IMR-90 (cell line): ENCODE results near the gene ANKRD9.

Source experiments
- CEBPB ChIP-seq: IDR thresholded peaks from 2 replicates; pipeline ENCODE4 v1.6.1; 2012; ENCODE audit warnings: low read depth, low read length, improper control_type of control experiment
- CHD1 ChIP-seq: IDR thresholded peaks from 2 replicates; pipeline ENCODE4 v1.6.1; 2012; ENCODE audit warnings: low read depth, low read length, improper control_type of control experiment
- CTCF ChIP-seq: conservative IDR thresholded peaks from 2 replicates; pipeline ENCODE4 v1.5.1; 2012; ENCODE audit warnings: mild to moderate bottlenecking, low read depth, low read length, improper control_type of control experiment
- MAFK ChIP-seq: IDR thresholded peaks from 2 replicates; pipeline ENCODE4 v1.6.1; 2012; ENCODE audit warnings: low read depth, low read length, improper control_type of control experiment
- MAZ ChIP-seq: IDR thresholded peaks from 2 replicates; pipeline ENCODE4 v1.6.1; 2012; ENCODE audit warnings: low read depth, mild to moderate bottlenecking, low read length, improper control_type of control experiment, moderate library complexity, borderline replicate concordance
- POLR2A ChIP-seq: IDR thresholded peaks from 2 replicates; pipeline ENCODE4 v1.6.1; 2012; ENCODE audit warnings: mild to moderate bottlenecking, low read depth, low read length
- RCOR1 ChIP-seq: IDR thresholded peaks from 2 replicates; pipeline ENCODE4 v1.6.1; 2012; ENCODE audit warnings: mild to moderate bottlenecking, low read length, improper control_type of control experiment; ENCODE audit not compliant: insufficient replicate concordance
- SMC3 ChIP-seq: fragments of 150-350 bp; IDR thresholded peaks from 2 replicates; pipeline ENCODE4 v1.6.1; 2016; ENCODE audit warnings: low read depth, mild to moderate bottlenecking, antibody characterized with exemption, low read length, moderate library complexity
- TF ChIP-seq, protein P1 (sequence below): fragments of 150-350 bp; IDR thresholded peaks from 2 replicates; pipeline ENCODE4 v1.6.1; 2017; ENCODE audit warnings: mild to moderate bottlenecking, antibody characterized with exemption, low read length, low read depth

GRCh38 chr14:102530828-102531478, 21.4 kb upstream of the ANKRD9 start:
- TF ChIP-seq CTCF, result no peak
- TF ChIP-seq CHD1, result no peak
- no peak for TF ChIP-seq POLR2A
- TF ChIP-seq, protein P1, sequence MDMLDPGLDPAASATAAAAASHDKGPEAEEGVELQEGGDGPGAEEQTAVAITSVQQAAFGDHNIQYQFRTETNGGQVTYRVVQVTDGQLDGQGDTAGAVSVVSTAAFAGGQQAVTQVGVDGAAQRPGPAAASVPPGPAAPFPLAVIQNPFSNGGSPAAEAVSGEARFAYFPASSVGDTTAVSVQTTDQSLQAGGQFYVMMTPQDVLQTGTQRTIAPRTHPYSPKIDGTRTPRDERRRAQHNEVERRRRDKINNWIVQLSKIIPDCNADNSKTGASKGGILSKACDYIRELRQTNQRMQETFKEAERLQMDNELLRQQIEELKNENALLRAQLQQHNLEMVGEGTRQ, result no peak
- no peak for TF ChIP-seq SMC3
- no peak for TF ChIP-seq RCOR1
- TF ChIP-seq CEBPB, result no peak
- no peak for TF ChIP-seq MAZ
- TF ChIP-seq MAFK, result no peak
